NCI-H2029 (cell line): ENCODE data around the gene ARL6IP4.
"Not testable (repeated sequence)": the region's sequence is repeated elsewhere in the genome, so short reads cannot be mapped to it uniquely, and the experiment has no call there.

Source experiments
- DNase-seq: peaks from one replicate; lab custom pipeline; 2025; lab: John Stamatoyannopoulos, UW

Gene ARL6IP4

GRCh38 chr12:123011701-123012100 lies 31.2 kb downstream of the ARL6IP4 start:
- no peak for DNase-seq

GRCh38 chr12:123013185-123014095 lies 33.0 kb downstream of the ARL6IP4 start:
- no peak for DNase-seq

- DNase-seq = not testable (repeated sequence)
Measured at GRCh38 chr12:123014473-123014872, 34.0 kb downstream of the ARL6IP4 start.

GRCh38 chr12:123017753-123018152 lies 37.3 kb downstream of the ARL6IP4 start:
- DNase-seq = no peak

- no peak for DNase-seq
Measured at GRCh38 chr12:123019841-123020138, 39.3 kb downstream of the ARL6IP4 start.

GRCh38 chr12:123021688-123022604 lies 41.5 kb downstream of the ARL6IP4 start:
- DNase-seq = no peak

GRCh38 chr12:123022846-123023245 lies 42.4 kb downstream of the ARL6IP4 start:
- no peak for DNase-seq

- no peak for DNase-seq
Measured at GRCh38 chr12:123024819-123025391, 44.4 kb downstream of the ARL6IP4 start.

GRCh38 chr12:123026094-123026853 lies 45.8 kb downstream of the ARL6IP4 start:
- DNase-seq = no peak

- no peak for DNase-seq
Measured at GRCh38 chr12:123027726-123028445, 47.4 kb downstream of the ARL6IP4 start.

- DNase-seq = no peak
Measured at GRCh38 chr12:123028475-123028874, 48.0 kb downstream of the ARL6IP4 start.

- DNase-seq = no peak
Measured at GRCh38 chr12:123029550-123029949, 49.1 kb downstream of the ARL6IP4 start.

- no peak for DNase-seq
Measured at GRCh38 chr12:123030686-123031085, 50.2 kb downstream of the ARL6IP4 start.

GRCh38 chr12:123031171-123031845 lies 50.8 kb downstream of the ARL6IP4 start:
- DNase-seq = no peak
